ENCODE results near the gene FAM241B. TPM values are rescaled to one million over a fixed set of nuclear protein-coding genes. Genes with fewer than 3 reads are reported as not detected.

The FAM241B gene
- total and polyA plus RNA-seq, 2 donors (not counting 1 experiment from before 2014, with no cell fraction given) = 0.54 to 0.64 TPM

DNA sequence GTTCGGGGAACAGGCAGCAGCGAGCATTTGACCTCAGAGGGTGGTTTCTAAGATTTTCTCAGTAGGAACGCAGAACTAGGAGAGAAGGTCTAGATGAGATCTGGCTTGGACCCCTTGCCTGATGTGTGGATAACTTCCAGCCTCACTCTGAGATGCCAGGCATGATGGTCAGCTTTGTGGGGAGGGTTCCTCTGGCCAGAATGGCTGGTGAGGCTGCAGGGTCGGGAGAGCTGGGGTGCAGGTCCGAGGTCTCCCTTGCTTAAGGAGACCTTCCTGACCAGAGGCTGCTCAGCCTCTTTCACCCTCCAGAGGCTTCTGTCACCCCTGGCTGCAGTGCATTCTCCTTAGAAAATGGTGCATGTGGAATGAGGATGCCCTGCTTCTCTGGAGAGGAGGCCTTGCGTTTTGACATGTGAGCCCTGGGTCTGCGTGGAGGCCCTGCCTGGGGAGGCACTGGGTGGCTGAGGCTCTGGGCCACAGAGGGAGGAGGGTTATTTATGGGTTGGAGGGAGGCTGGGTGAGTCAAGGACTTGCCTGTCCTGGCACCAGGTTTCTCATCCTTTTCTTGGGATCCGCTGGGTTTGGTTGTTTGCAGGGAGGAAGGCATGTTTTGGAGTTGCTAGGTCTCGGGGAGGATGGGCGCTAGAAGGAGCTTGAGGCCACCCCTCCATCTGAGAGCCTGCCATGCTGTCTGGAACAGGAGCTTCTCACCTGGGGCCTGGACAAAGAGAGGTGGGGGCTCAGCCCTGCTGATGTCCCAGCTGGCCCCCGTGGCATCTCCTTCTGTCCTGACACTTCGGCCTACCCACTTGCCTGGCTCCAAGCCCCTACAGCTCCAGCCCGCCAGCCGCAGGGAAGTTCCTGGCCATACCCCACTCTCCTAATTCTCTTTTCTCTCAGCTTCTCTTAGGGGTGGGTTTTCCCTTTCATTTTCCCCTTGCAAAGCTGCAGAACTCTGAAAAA, 3.9 kb downstream of the FAM241B start:
- H3K4me1 Mint-ChIP-seq = peaks cover 6% of the 10 kb centered on the region
- TF ChIP-seq, protein P1, sequence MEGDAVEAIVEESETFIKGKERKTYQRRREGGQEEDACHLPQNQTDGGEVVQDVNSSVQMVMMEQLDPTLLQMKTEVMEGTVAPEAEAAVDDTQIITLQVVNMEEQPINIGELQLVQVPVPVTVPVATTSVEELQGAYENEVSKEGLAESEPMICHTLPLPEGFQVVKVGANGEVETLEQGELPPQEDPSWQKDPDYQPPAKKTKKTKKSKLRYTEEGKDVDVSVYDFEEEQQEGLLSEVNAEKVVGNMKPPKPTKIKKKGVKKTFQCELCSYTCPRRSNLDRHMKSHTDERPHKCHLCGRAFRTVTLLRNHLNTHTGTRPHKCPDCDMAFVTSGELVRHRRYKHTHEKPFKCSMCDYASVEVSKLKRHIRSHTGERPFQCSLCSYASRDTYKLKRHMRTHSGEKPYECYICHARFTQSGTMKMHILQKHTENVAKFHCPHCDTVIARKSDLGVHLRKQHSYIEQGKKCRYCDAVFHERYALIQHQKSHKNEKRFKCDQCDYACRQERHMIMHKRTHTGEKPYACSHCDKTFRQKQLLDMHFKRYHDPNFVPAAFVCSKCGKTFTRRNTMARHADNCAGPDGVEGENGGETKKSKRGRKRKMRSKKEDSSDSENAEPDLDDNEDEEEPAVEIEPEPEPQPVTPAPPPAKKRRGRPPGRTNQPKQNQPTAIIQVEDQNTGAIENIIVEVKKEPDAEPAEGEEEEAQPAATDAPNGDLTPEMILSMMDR (IDR thresholded peaks at IDR 0.05) = no peak
- TF ChIP-seq EZH2 (IDR thresholded peaks at IDR 0.05; ENCODE audit: borderline replicate concordance, insufficient read depth, low read depth, low read length, poor library complexity, severe bottlenecking) = no peak
- H3K4me3 Mint-ChIP-seq = no peak overlapping the region
- POLR2A ChIA-PET = no interaction called here
- ATAC-seq (ENCODE audit: low read depth) (no peak), DNase-seq (no peak)
- WGBS (ENCODE audit: insufficient coverage) = 94% methylated on average over 10 of the region's 14 CpGs
- no peak overlapping the region for H3K27ac Mint-ChIP-seq
- Histone ChIP-seq H3K36me3 (replicated peaks in 1 of 2; ENCODE audit: control extremely low read depth in 1 of 2, control insufficient read depth in 1 of 2, extremely low read depth in 1 of 2, insufficient read depth in 2 of 2, low read length in 1 of 2) (no peaks in the 10 kb centered on the region), H3K27me3 (replicated peaks in 1 of 4; ENCODE audit: control extremely low read depth in 1 of 4, control insufficient read depth in 3 of 4, insufficient read depth in 4 of 4, low read length in 3 of 4) (peaks cover 0 to 16% (median 6%) of the 10 kb centered on the region in 4 experiments), H3K9ac (ENCODE audit: low read length) (no peak overlapping the region), H3K9me3 (ENCODE audit: control extremely low read depth in 1 of 3, control insufficient read depth in 2 of 3, insufficient read depth in 1 of 3, low read length in 2 of 3) (peaks cover 0 to 6% (median 0%) of the 10 kb centered on the region in 3 donors), H3K4me3 (ENCODE audit: control extremely low read depth in 1 of 5, extremely low read depth in 1 of 5, insufficient read depth in 1 of 5, low read depth in 2 of 5, low read length in 4 of 5) (no peak overlapping the region), H4K20me1 (ENCODE audit: control insufficient read depth, insufficient read depth, low read length, poor library complexity, severe bottlenecking) (no peaks in the 10 kb centered on the region), H3K27ac (ENCODE audit: low read length in 2 of 2) (no peak overlapping the region), H3K4me2 (replicated peaks; ENCODE audit: low read depth, low read length, poor library complexity, severe bottlenecking) (no peak overlapping the region), H3K4me1 (ENCODE audit: control insufficient read depth in 2 of 2, insufficient read depth in 2 of 2, low read length in 2 of 2) (peaks cover 4 to 6% of the 10 kb centered on the region in 2 donors), H3K79me2 (ENCODE audit: control insufficient read depth, insufficient read depth, low read length) (no peaks in the 10 kb centered on the region), H2AFZ (ENCODE audit: insufficient read depth, low read depth, low read length, poor library complexity, severe bottlenecking) (no peak overlapping the region)
- H3K9me3 Mint-ChIP-seq (ENCODE audit: insufficient read depth) = no peaks in the 10 kb centered on the region
- intact Hi-C loops (cut with micrococcal nuclease) = no loop called here
- peaks cover 21% of the 10 kb centered on the region for H3K27me3 Mint-ChIP-seq
- CTCF ChIA-PET = interaction anchor here (1.7 kb wide), 1 partner anchor 118 kb away, joined by 6 read pairs; no protein-coding TSS in a partner anchor
